Choroid plexus epithelial cell (primary cell): ENCODE data around the gene HECTD2.

Experiments
- DNase-seq: peaks from one replicate; pipeline ENCODE4 v3.0.0-alpha.2; 2010; ENCODE audit warnings: low read depth
- H3K4me3 ChIP-seq: 2 replicates; pipeline ENCODE4 v1.5.1; 2011; ENCODE audit warnings: low read depth, mild to moderate bottlenecking, control low read depth, low read length, moderate library complexity
- TF ChIP-seq, protein P1 (sequence below): conservative IDR thresholded peaks from 2 replicates; pipeline ENCODE4 v1.5.1; 2011; ENCODE audit warnings: low read depth, mild to moderate bottlenecking, control low read depth, inconsistent platforms, low read length, moderate library complexity

Gene HECTD2

DNA sequence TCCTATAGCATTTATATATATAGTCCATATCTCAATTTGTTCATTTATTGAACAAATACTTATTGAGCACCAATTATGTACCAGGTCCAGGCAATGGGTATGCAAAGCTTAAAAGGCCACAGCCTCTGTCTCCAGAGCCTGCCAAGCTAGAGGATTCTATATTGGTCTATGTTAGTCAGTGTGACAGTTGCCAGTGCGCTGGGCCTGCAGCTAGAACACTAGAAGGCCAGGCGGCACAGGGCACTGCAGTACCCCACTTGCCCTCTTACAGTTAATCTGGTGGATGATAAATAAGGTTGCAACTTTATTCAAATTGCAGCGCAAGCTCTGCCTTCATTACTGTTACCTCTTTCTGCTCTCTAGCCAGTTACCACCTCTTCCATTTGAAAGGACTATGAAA is 153.9 kb downstream of the HECTD2 start:
- DNase-seq, result no peak
- TF ChIP-seq, protein P1, sequence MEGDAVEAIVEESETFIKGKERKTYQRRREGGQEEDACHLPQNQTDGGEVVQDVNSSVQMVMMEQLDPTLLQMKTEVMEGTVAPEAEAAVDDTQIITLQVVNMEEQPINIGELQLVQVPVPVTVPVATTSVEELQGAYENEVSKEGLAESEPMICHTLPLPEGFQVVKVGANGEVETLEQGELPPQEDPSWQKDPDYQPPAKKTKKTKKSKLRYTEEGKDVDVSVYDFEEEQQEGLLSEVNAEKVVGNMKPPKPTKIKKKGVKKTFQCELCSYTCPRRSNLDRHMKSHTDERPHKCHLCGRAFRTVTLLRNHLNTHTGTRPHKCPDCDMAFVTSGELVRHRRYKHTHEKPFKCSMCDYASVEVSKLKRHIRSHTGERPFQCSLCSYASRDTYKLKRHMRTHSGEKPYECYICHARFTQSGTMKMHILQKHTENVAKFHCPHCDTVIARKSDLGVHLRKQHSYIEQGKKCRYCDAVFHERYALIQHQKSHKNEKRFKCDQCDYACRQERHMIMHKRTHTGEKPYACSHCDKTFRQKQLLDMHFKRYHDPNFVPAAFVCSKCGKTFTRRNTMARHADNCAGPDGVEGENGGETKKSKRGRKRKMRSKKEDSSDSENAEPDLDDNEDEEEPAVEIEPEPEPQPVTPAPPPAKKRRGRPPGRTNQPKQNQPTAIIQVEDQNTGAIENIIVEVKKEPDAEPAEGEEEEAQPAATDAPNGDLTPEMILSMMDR, result no peak

More for the DNA sequence above, 153.9 kb downstream of the HECTD2 start:
- no peak overlapping the region for H3K4me3 ChIP-seq
